Measurements from ENCODE around the gene TPCN1.

TPCN1 gene

GRCh38 chr12:113224955-113225354 lies 3.7 kb downstream of the TPCN1 start:
- DNase-seq (ENCODE audit: low read depth in 2 of 2): no peak

- no peak for DNase-seq (ENCODE audit: low read depth in 2 of 2)
Observed at GRCh38 chr12:113226696-113227568, 5.7 kb downstream of the TPCN1 start.

GRCh38 chr12:113227686-113228391 lies 6.6 kb downstream of the TPCN1 start:
- DNase-seq (ENCODE audit: low read depth in 2 of 2): no peak

- no peak for DNase-seq (ENCODE audit: low read depth in 2 of 2)
Observed at GRCh38 chr12:113228394-113229028, 7.2 kb downstream of the TPCN1 start.

GRCh38 chr12:113230315-113231234 lies 9.3 kb downstream of the TPCN1 start:
- DNase-seq (ENCODE audit: low read depth in 2 of 2): no peak

GRCh38 chr12:113231235-113232088 lies 10.2 kb downstream of the TPCN1 start:
- DNase-seq (ENCODE audit: low read depth in 2 of 2): no peak

GRCh38 chr12:113232089-113232839 lies 11.0 kb downstream of the TPCN1 start:
- no peak for DNase-seq (ENCODE audit: low read depth in 2 of 2)

- DNase-seq (ENCODE audit: low read depth in 2 of 2): peak; percentile 44 to 51
Observed at GRCh38 chr12:113232840-113233585, 11.7 kb downstream of the TPCN1 start.

GRCh38 chr12:113233967-113234366 lies 12.7 kb downstream of the TPCN1 start:
- DNase-seq (ENCODE audit: low read depth in 2 of 2): no peak

- no peak for DNase-seq (ENCODE audit: low read depth in 2 of 2)
Observed at GRCh38 chr12:113234483-113234882, 13.2 kb downstream of the TPCN1 start.

- DNase-seq (ENCODE audit: low read depth in 2 of 2): no peak
Observed at GRCh38 chr12:113235976-113236375, 14.7 kb downstream of the TPCN1 start.

- DNase-seq (ENCODE audit: low read depth in 2 of 2): no peak
Observed at GRCh38 chr12:113236539-113237399, 15.5 kb downstream of the TPCN1 start.

GRCh38 chr12:113237748-113238147 lies 16.5 kb downstream of the TPCN1 start:
- DNase-seq (ENCODE audit: low read depth in 2 of 2): no peak

GRCh38 chr12:113238309-113238708 lies 17.0 kb downstream of the TPCN1 start:
- DNase-seq (ENCODE audit: low read depth in 2 of 2): no peak

- no peak for DNase-seq (ENCODE audit: low read depth in 2 of 2)
Observed at GRCh38 chr12:113239288-113239771, 18.1 kb downstream of the TPCN1 start.

GRCh38 chr12:113239811-113240331 lies 18.6 kb downstream of the TPCN1 start:
- no peak for DNase-seq (ENCODE audit: low read depth in 2 of 2)

GRCh38 chr12:113240395-113240794 lies 19.1 kb downstream of the TPCN1 start:
- DNase-seq (ENCODE audit: low read depth in 2 of 2): no peak

All from stimulated activated CD4-positive, alpha-beta T cell treated with anti-CD3 and anti-CD28 coated beads, Interleukin-4, amount 100 ng/mL, for 48 hours (primary cell).